Activated naive CD8-positive, alpha-beta T cell treated with anti-CD3 and anti-CD28 coated beads, Interleukin-2, amount 50 U/mL, for 24 hours (primary cell): ENCODE measurements around the gene TWNK.

ENCODE experiments used
- ATAC-seq: fragments of 150-1000 bp; cut with Tn5 transposase; one replicate; pipeline ENCODE4 v1.10.0; 2021
- DNase-seq: peaks from one replicate; pipeline ENCODE4 v3.0.0; 2021
- H3K27ac Mint-ChIP-seq: one replicate; pipeline ENCODE4 v1.8.0; 2021; ENCODE audit warnings: mild to moderate bottlenecking, mixed read lengths
- H3K27me3 Mint-ChIP-seq: one replicate; pipeline ENCODE4 v1.8.0; 2021; ENCODE audit warnings: mixed read lengths
- H3K36me3 Mint-ChIP-seq: one replicate; pipeline ENCODE4 v1.8.0; 2021; ENCODE audit warnings: low read depth, mixed read lengths
- H3K4me1 Mint-ChIP-seq: one replicate; pipeline ENCODE4 v1.8.0; 2021; ENCODE audit warnings: mixed read lengths
- H3K4me3 Mint-ChIP-seq: one replicate; pipeline ENCODE4 v1.8.0; 2021; ENCODE audit warnings: mild to moderate bottlenecking, moderate library complexity, mixed read lengths
- H3K9me3 Mint-ChIP-seq: one replicate; pipeline ENCODE4 v1.8.0; 2021; ENCODE audit warnings: mixed read lengths

TWNK gene

DNA sequence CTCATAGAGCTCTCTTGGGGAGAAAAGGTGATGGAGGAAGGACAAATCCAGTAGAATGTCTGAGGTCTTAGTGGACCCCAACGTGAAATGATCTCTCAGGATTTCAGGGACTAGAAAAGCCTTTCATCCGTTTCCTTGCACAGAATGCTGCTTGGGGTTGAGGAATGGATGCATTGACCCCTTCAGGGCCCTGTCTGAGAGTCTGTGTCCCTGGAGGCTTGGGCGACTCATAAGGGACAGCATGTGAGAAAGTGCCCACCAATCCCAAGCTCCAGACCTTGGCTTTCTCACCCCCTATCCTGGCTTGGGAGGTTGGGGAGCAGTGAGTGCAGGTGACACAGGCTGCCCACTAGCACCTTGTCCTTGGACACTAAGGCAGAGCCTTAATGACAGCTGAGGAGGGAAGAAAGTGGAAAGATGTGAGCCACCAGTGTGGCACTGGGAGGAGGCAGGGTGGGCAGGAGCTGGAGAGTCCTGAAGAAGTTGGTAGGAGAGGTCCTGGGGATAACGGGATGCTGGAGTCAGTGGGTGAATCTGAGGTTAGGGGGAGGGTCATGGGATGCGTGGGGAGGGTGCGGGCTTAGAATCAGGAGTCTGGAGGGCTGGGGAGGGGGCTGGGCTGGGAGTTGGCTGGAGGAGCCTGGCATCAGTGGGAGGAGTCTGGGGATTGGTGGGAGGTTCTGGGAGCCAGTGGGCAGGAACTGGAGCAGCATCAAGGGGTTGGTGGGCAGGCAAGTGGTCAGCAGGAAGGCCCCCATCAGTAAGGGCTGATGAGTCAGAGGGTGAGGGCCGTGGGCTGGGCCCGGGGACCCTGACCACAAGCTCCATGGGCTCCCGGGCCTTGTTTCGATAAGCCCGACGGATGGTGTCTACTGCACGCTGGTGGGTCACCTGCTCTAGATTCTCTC lies 20.8 kb downstream of the TWNK start:
- Mint-ChIP-seq H3K9me3 (no peaks in the 10 kb centered on the region), H3K4me3 (no peak overlapping the region), H3K4me1 (peaks cover 7% of the 10 kb centered on the region), H3K27ac (no peak overlapping the region), H3K27me3 (peaks cover 1% of the 10 kb centered on the region), H3K36me3 (no peaks in the 10 kb centered on the region)
- DNase-seq (no peak), ATAC-seq (no peak)

DNA sequence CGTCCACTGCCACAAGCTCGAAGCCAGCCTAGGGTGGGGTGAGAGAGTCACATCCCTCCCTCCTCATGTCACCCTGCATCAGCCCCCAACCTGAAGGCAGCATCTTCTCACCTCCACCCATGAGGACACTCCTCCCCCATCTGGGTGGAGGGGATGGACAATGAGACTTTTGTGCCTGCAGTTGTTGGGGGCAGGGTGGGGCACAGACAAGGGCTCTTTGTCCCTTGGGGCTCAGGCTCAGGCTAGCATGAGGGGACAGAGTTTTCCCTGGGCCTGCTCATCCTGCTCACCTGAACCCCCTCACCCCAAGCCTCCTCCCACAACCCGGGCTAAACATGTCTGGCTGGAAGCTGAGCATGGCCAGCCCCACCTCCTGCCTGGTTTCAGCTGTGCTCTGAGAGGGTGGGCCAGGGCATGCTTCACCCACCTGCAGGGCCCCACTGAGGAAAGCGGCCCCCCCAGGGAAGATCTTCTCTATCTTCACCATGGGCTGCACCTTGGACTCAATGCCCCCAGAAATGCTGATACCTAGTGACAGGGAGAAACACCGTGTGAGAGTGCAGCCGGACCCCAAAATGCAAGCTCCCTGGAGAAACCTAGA lies 21.6 kb downstream of the TWNK start:
- H3K4me1 Mint-ChIP-seq = peaks cover 12% of the 10 kb centered on the region
- no peak overlapping the region for H3K4me3 Mint-ChIP-seq
- H3K9me3 Mint-ChIP-seq = no peaks in the 10 kb centered on the region
- peaks cover 6% of the 10 kb centered on the region for H3K27me3 Mint-ChIP-seq
- no peak for ATAC-seq
- H3K36me3 Mint-ChIP-seq = no peaks in the 10 kb centered on the region
- no peak overlapping the region for H3K27ac Mint-ChIP-seq
- no peak for DNase-seq

DNA sequence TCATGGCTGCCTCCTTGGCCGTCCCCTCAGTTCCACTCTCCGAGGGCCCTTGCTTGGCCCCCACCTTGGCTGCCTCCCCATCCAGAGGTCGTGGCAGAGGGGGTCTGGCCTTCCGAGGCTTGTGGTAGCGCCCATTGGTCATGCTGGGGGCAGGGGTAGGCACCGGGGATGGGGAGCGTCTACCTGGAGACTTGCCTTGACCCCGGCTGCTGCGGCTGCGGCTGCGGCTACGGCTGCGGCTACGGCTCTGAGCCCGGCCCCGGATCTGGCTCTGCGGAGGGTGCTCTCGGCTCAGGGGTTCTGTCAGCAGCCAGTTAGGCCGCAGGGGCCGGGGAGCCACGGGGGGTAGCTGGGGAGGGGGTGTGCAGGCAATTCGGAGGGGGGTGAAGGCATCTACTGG lies 23.0 kb downstream of the TWNK start:
- ATAC-seq (no peak), DNase-seq (no peak)
- Mint-ChIP-seq H3K9me3 (no peaks in the 10 kb centered on the region), H3K4me3 (no peak overlapping the region), H3K27me3 (peaks cover 12% of the 10 kb centered on the region), H3K36me3 (no peaks in the 10 kb centered on the region), H3K27ac (no peak overlapping the region), H3K4me1 (peaks cover 26% of the 10 kb centered on the region)

DNA sequence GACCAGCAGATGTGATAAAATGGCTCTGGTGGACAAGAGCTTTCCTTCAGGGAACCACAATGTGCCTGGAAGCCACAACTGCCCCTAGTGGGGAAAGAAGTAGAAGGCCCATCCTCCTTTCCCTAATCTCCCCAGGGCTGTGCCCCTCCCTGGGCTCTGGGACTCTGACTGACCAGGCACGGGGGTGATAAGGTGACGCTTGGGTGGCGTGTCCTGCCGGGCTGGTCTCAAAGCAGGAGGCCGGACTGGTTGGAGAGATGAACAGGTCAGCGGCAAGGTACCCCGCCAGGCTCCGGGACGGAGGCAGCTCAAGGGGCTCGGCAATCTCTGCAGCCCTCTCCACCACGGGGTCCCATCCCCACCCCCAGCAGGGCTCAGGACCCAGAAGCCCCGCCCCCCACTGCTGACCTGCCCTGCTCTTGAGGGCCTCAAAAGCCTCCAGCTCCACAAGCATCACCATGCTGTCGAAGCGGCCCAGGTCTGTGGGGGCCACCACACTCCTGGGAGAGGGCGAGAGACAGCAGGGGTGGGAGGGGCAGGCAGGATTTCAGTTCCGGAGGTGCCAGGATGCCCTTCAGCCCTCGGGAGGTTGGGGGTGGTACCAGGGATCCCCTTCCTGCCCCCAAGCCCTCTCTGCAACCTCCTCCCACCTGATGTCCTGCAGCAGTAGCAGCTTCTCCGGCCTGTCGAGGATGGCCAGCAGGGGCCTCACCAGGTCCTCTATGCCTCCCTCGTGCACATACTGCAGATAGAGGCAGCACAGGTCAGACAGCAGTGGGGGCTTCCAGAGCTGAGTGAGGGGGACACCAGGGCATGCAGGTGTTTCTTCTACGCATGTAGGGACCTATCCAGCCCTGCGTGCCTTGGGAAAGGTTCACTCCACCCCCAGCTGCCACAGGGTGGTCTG lies 24.4 kb downstream of the TWNK start:
- Mint-ChIP-seq H3K27me3 (peaks cover 18% of the 10 kb centered on the region), H3K36me3 (no peaks in the 10 kb centered on the region), H3K9me3 (no peaks in the 10 kb centered on the region), H3K4me1 (peaks cover 27% of the 10 kb centered on the region), H3K27ac (no peak overlapping the region), H3K4me3 (no peak overlapping the region)
- DNase-seq = no peak
- no peak for ATAC-seq

DNA sequence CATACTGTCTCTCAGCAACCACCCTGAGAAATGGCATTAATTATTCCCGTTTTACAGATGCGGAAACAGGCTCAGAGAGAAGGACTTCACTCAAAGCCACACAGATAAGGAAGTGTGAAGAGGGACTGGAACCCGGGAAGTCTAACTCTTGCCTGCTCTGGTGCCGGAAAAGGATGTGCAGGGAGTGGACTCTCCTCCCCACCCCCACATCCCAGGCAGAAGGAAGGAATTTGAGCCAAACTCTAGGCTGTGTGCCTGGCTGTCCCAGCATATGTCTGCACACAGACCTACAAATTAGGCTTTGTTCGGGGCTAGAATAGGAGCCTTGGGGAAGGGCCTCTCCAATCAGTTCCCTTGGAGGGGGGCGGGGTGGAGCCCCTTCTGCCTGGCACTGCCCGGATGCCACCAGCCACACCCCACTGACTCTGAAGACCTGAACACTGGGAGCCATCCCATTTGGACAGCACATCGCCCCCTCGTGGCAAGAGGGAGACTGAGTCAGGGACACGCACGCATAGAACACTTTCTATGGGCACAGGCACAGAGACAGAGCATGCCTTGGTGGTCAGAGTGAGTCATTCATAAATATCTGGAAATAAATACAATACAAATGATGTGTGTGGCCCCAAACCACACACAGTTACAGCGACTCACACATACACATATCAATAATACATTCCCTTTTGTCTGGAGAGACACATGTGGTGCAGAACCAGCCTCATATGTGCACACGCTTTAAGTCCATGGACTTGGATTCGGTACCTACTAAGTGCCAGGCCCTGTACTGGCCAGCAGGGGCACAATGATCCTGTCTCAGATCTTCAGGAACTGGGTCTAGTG lies 25.4 kb downstream of the TWNK start:
- Mint-ChIP-seq H3K4me3 (no peak overlapping the region), H3K36me3 (no peaks in the 10 kb centered on the region), H3K27ac (peak overlapping the region; percentile 19), H3K9me3 (no peaks in the 10 kb centered on the region), H3K4me1 (peaks cover 28% of the 10 kb centered on the region), H3K27me3 (peaks cover 27% of the 10 kb centered on the region)
- DNase-seq (peak; percentile 86), ATAC-seq (peak; percentile 84)

DNA sequence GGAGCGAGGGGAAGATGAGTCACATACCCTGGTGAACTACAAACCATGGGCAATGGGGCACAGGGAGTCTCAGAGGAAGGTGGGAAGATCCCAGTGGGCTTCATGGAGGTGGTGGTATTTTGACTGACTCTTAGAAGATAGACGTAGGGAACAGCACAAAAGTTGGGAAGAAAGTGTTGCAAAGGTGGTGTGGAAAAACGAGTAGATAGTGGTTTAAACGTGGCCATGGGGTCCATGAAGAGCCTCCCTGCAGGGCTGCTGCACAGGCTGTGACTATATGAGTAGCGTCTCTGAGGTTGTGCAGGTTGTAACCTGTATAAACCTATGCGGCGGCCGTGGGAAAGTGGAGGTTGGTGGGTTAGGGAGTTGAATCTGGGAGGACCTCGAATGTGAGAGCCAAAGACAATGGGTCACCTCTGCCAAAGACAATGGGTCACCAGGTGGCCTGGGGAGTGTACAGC lies 26.1 kb downstream of the TWNK start:
- DNase-seq = no peak
- H3K36me3 Mint-ChIP-seq = no peaks in the 10 kb centered on the region
- peaks cover 29% of the 10 kb centered on the region for H3K27me3 Mint-ChIP-seq
- H3K27ac Mint-ChIP-seq = peak overlapping the region; percentile 19
- H3K4me1 Mint-ChIP-seq = peaks cover 29% of the 10 kb centered on the region
- H3K9me3 Mint-ChIP-seq = no peaks in the 10 kb centered on the region
- no peak overlapping the region for H3K4me3 Mint-ChIP-seq
- ATAC-seq = no peak

DNA sequence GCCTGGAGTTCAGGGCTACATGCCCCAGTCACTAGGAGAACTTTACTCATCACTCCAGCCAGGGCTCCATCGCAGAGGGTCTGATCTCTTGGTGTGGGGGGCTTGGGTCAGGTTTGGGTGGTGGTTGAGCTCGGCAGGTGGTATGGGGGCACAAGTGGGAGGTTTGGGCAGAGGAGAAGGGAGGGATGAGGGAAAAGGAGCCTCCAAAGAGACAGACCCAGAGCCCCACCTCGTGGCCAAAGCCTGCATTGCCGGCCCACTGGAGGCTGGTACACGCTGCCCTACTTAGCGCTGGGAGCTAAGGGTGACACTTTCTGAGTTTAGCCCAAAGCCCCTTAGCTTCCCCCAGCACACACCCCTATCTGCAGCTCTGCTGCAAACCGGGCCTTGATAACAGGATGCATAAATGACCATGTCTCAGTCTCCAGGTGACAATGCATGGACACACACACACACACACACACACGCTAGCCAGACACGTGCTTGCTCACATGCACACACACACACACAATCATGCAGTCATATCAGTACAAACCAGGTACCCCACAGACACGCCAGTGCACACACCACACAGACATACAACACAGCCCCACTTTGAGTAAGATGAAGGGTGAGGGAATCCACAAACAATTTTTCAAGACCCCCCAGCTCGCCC lies 27.0 kb downstream of the TWNK start:
- Mint-ChIP-seq H3K4me1 (peaks cover 32% of the 10 kb centered on the region), H3K27ac (no peak overlapping the region), H3K4me3 (no peak overlapping the region), H3K36me3 (no peaks in the 10 kb centered on the region), H3K9me3 (no peaks in the 10 kb centered on the region), H3K27me3 (peaks cover 36% of the 10 kb centered on the region)
- ATAC-seq (peak; percentile 16), DNase-seq (peak; percentile 88)

DNA sequence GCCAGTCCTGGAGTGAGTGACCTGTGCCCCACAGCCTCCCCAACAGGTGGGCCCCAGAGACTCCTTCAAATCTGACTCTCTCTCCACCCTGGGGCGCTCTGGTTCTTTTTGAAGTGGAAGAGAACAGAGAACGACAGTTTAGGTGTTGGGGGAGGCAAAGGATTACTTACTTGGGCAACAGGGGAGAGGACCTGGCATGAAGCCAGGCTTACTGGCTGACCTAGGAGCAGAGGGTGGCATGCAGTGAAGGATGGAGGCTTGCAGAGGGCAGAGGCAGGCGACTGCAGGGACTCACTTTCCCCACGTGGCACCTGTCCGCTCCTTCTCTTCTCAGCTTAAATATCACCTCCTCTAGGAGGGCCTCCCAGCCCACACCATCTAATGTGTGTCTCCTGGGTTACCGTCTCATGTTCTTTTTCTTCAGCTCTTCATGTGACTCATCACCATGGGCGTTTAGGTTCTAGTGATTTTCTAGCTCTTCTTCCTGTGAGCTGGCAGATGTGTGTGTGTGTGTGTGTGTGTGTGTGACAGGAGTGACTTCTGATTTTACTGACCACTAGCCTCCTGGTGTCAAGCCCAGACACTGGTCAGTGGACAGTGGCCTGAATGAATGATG lies 27.7 kb downstream of the TWNK start:
- no peaks in the 10 kb centered on the region for H3K9me3 Mint-ChIP-seq
- H3K27me3 Mint-ChIP-seq = peaks cover 42% of the 10 kb centered on the region
- peak overlapping the region; percentile 27 for H3K27ac Mint-ChIP-seq
- no peak for DNase-seq
- peaks cover 34% of the 10 kb centered on the region for H3K4me1 Mint-ChIP-seq
- no peaks in the 10 kb centered on the region for H3K36me3 Mint-ChIP-seq
- peak; percentile 50 for ATAC-seq
- H3K4me3 Mint-ChIP-seq = no peak overlapping the region

DNA sequence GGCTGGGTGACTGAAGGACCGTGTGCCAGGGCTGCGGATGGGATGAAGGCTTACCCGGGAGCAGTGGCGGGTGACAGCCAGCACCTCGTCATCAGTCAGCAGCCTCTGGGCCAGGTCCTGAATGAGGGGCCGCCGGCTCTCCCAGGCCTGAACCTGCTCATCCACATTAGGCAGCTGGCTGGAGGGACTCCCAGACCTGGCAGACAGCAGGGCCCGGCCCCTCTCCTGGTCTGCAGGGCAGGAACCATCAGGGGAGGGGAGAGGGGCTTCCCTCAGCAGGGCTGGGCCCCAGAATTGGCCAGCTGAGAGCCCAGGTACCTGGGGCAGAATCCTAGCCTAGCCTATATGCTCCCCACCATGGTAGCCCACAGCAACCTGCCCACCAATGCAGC lies 28.2 kb downstream of the TWNK start:
- no peak for ATAC-seq
- no peak for DNase-seq
- Mint-ChIP-seq H3K4me3 (no peak overlapping the region), H3K27me3 (peaks cover 42% of the 10 kb centered on the region), H3K4me1 (peaks cover 34% of the 10 kb centered on the region), H3K27ac (peak overlapping the region; percentile 27), H3K36me3 (no peaks in the 10 kb centered on the region), H3K9me3 (no peaks in the 10 kb centered on the region)

DNA sequence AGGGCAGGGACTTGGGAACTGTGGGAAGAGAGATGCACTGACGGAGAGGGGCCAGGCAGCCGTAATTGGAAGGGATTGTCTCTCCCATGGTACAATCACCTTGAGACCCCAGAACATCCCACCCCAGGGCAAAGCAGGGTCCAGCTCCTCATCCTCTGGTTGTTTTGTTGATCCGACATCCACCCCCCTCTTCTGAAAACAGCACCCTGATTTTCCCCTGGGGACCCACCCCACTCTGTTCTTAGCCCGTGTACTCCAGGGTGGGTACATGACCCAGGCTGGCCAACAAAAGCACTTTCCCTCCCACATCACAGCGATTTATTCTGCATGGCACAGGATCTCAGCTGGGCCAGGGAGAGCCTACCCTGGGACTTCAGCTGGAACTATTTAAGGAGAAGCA lies 29.5 kb downstream of the TWNK start:
- H3K4me3 Mint-ChIP-seq = no peak overlapping the region
- no peaks in the 10 kb centered on the region for H3K9me3 Mint-ChIP-seq
- peaks cover 34% of the 10 kb centered on the region for H3K4me1 Mint-ChIP-seq
- DNase-seq (no peak), ATAC-seq (no peak)
- no peak overlapping the region for H3K27ac Mint-ChIP-seq
- no peaks in the 10 kb centered on the region for H3K36me3 Mint-ChIP-seq
- peaks cover 48% of the 10 kb centered on the region for H3K27me3 Mint-ChIP-seq

DNA sequence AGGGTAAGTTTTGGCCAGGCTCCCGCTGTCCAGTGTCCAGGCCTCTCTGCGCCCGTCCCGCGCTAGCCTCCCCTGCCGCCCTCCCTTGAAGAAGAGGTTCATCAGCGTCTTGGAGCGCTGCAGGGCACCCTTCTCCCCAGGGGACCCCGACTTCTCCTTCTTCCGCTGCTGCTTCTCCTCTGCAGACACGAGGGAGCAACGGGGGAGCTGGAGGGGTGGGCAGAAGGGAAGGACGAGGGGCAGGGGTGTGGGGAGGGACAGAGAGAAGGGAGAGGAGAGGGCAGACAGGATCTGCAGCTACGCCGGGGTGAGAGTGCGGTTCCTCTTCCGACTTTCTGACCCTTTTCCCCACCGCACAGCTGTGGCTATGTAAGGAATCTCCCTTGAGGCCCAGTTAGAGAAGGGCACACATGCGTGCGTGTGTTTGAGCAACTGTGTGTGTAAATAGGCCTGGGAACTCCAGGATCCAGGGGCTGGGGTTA lies 30.8 kb downstream of the TWNK start:
- H3K9me3 Mint-ChIP-seq = no peaks in the 10 kb centered on the region
- no peaks in the 10 kb centered on the region for H3K36me3 Mint-ChIP-seq
- ATAC-seq = no peak
- no peak for DNase-seq
- no peak overlapping the region for H3K4me3 Mint-ChIP-seq
- H3K27ac Mint-ChIP-seq = no peak overlapping the region
- H3K27me3 Mint-ChIP-seq = peaks cover 47% of the 10 kb centered on the region
- peaks cover 27% of the 10 kb centered on the region for H3K4me1 Mint-ChIP-seq

DNA sequence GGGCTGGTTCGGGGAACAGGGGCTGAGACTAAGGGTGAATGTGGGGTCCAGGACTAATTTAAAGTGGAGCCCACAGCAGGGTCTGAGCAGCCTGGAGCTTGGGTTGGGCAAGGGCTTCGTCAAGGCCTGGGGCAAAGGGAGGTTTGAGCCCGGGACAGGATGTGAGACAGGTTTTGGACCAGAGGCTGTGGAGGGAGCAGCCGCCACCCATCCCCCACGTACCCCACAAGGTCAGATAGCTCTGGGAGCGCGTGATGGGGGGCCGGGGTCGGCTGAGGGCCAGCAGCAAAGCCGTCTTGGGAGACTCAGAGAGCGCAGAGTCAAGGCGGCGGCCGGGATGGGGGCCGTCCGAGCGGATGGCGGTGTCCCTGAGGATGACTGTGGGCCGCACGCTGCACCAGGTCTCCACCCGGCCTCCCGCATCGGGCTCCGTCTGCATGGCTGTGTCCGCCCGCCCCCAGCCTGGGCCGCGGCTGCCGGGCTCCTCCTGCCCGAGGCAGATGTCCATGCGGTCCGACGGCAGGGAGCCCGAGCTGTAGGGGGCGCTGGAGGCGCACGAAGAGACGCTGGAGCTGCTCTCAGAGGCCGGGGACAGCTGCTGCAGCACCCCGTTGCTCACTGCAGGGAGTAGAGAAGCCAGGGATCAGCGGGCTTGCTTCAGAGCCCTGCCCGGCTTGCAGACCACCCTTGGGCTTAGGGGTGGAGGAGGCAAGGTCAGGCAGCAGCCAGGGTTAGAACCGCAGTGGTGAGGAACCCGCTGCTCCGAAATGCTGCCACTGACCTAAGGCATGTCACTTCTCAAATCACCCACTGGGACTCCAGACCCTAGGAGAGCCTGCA lies 31.5 kb downstream of the TWNK start:
- no peaks in the 10 kb centered on the region for H3K36me3 Mint-ChIP-seq
- no peaks in the 10 kb centered on the region for H3K9me3 Mint-ChIP-seq
- peak; percentile 91 for DNase-seq
- H3K27me3 Mint-ChIP-seq = peaks cover 42% of the 10 kb centered on the region
- H3K27ac Mint-ChIP-seq = no peak overlapping the region
- no peak overlapping the region for H3K4me3 Mint-ChIP-seq
- peaks cover 22% of the 10 kb centered on the region for H3K4me1 Mint-ChIP-seq
- peak; percentile 72 for ATAC-seq
